ENCODE results near the gene SH3RF3. TPM values are rescaled to one million over a fixed set of nuclear protein-coding genes. Genes with fewer than 3 reads are reported as not detected.

SH3RF3 gene
- total RNA-seq, 1 experiment from 2014 or later: 1.0 TPM

DNA sequence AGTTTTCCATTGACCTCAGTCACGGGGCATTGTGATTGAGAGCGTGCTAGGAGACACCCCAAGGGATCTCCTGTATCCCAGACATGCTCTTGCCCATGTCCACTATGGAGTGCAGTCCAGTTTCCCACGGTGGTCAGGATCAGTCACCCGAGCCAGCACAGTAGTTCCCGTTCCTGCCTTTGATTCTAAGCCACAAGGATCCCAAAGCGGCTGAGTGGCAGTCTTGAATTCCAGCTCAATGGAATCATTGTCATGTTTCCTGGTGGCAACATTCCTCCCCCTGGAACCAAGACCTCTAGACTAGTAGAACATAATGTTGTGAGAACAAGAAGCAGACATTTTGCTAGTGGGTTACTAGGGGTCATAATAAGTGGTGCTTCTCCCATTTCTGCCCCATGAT lies 330.5 kb downstream of the SH3RF3 start:
- no peaks in the 10 kb centered on the region for H3K36me3 Mint-ChIP-seq
- H3K9me3 Mint-ChIP-seq: no peaks in the 10 kb centered on the region
- ChIA-PET CTCF (no interaction called here), POLR2A (no interaction called here)
- no peak overlapping the region for H3K4me3 Mint-ChIP-seq
- TF ChIP-seq ZNF263 (CRISPR knock-in tag; IDR thresholded peaks at IDR 0.05; ENCODE audit: low read depth): no peak
- TF ChIP-seq, protein P1, sequence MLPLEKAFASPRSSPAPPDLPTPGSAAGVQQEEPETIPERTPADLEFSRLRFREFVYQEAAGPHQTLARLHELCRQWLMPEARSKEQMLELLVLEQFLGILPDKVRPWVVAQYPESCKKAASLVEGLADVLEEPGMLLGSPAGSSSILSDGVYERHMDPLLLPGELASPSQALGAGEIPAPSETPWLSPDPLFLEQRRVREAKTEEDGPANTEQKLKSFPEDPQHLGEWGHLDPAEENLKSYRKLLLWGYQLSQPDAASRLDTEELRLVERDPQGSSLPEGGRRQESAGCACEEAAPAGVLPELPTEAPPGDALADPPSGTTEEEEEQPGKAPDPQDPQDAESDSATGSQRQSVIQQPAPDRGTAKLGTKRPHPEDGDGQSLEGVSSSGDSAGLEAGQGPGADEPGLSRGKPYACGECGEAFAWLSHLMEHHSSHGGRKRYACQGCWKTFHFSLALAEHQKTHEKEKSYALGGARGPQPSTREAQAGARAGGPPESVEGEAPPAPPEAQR (CRISPR knock-in tag; IDR thresholded peaks at IDR 0.05): no peak
- ATAC-seq: no peak
- H3K4me1 Mint-ChIP-seq: no peaks in the 10 kb centered on the region
- DNase-seq (ENCODE audit: low spot score): no peak
- no peaks in the 10 kb centered on the region for H3K27me3 Mint-ChIP-seq (ENCODE audit: low read depth)
- H3K27ac Mint-ChIP-seq: no peak overlapping the region

DNA sequence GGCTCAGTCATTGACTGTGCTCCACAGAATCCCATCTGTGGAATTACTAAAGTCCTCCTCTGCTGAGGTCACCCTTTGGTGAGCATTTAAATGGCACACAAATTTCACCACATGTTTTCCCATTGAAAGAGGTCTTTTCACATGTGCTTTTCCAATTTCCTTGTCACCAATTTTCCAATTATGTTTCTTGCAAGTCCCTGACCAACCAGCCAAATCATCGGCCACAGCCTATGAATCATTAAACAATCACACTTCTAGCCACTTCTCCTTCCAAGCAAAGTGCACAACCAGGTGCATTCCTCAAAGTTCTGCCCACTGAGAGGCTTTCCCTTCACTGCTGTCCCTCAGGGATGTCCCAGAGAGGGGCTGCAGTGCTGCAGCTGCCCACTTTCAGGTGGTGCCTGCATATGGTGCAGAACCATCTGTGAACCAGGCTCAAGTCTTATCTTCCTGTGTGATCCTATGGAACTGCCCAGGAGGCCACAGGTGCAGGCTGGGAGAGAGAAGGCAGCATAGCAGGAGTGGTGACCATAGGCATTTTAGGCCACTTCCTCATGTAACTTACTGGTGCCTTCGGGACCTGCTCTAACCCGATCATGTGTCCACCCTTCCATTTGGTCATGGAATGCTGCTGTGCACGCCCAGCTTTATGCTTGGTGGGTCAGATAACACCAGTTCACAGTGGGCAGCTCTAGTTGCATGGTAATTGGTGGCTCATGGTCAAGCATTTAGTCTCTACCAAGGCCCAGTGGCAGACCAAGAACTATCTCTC lies 331.7 kb downstream of the SH3RF3 start:
- Mint-ChIP-seq H3K4me1 (no peaks in the 10 kb centered on the region), H3K27me3 (ENCODE audit: low read depth) (no peaks in the 10 kb centered on the region), H3K27ac (no peak overlapping the region), H3K4me3 (no peak overlapping the region), H3K36me3 (no peaks in the 10 kb centered on the region), H3K9me3 (no peaks in the 10 kb centered on the region)
- CTCF ChIA-PET: no interaction called here
- TF ChIP-seq ZMAT4 (CRISPR knock-in tag; IDR thresholded peaks at IDR 0.05): no peak
- no peak for TF ChIP-seq TEAD1 (CRISPR knock-in tag; IDR thresholded peaks at IDR 0.05)
- TF ChIP-seq, protein P2, sequence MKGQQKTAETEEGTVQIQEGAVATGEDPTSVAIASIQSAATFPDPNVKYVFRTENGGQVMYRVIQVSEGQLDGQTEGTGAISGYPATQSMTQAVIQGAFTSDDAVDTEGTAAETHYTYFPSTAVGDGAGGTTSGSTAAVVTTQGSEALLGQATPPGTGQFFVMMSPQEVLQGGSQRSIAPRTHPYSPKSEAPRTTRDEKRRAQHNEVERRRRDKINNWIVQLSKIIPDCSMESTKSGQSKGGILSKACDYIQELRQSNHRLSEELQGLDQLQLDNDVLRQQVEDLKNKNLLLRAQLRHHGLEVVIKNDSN (CRISPR knock-in tag; IDR thresholded peaks at IDR 0.05): no peak
- TF ChIP-seq EMX1 (CRISPR knock-in tag; IDR thresholded peaks at IDR 0.05): no peak
- TF ChIP-seq IRF2 (CRISPR knock-in tag; IDR thresholded peaks at IDR 0.05; ENCODE audit: borderline replicate concordance, low read depth): no peak
- TF ChIP-seq NR3C1 (CRISPR knock-in tag; conservative IDR thresholded peaks at IDR 0.05; ENCODE audit: low read depth): no peak
- no peak for TF ChIP-seq ARID4B (CRISPR knock-in tag; IDR thresholded peaks at IDR 0.05; ENCODE audit: borderline replicate concordance)
- TF ChIP-seq ZNF263 (CRISPR knock-in tag; IDR thresholded peaks at IDR 0.05; ENCODE audit: low read depth): no peak
- ATAC-seq: no peak
- DNase-seq (ENCODE audit: low spot score): no peak
- POLR2A ChIA-PET: no interaction called here

- no peak for DNase-seq (ENCODE audit: low spot score)
- CTCF ChIA-PET: no interaction called here
- Mint-ChIP-seq H3K9me3 (no peaks in the 10 kb centered on the region), H3K27ac (0 out of 2 replicates have a peak overlapping the region, but pooled peaks have one; percentile 18), H3K4me1 (no peaks in the 10 kb centered on the region), H3K36me3 (no peaks in the 10 kb centered on the region), H3K4me3 (no peak overlapping the region), H3K27me3 (ENCODE audit: low read depth) (no peaks in the 10 kb centered on the region)
- ATAC-seq: no peak
- POLR2A ChIA-PET: no interaction called here
- TF ChIP-seq JAZF1 (CRISPR knock-in tag; IDR thresholded peaks at IDR 0.05) (no peak), ARID4B (CRISPR knock-in tag; IDR thresholded peaks at IDR 0.05; ENCODE audit: borderline replicate concordance) (no peak), NR1H2 (CRISPR knock-in tag; IDR thresholded peaks at IDR 0.05) (no peak), CBFB (CRISPR knock-in tag; IDR thresholded peaks at IDR 0.05; ENCODE audit: low read depth) (no peak), AR (CRISPR knock-in tag; IDR thresholded peaks at IDR 0.05) (no peak), IRF2 (CRISPR knock-in tag; IDR thresholded peaks at IDR 0.05; ENCODE audit: borderline replicate concordance, low read depth) (no peak), TCF7 (CRISPR knock-in tag; IDR thresholded peaks at IDR 0.05; ENCODE audit: low read depth) (no peak)
- TF ChIP-seq, protein P2 (CRISPR knock-in tag; IDR thresholded peaks at IDR 0.05): no peak
These were observed 334.2 kb downstream of the SH3RF3 start for GRCh38 chr2:109463236-109463635.

All from WTC11 (cell line).